Choroid plexus epithelial cell (primary cell): ENCODE measurements around the gene BPI.
A peak's percentile ranks its signal among the peaks of the same experiment; 100 is the strongest.

Experiments used
- DNase-seq: peaks from one replicate; pipeline ENCODE4 v3.0.0-alpha.2; 2010; ENCODE audit warnings: low read depth
- H3K4me3 ChIP-seq: 2 replicates; pipeline ENCODE4 v1.5.1; 2011; ENCODE audit warnings: low read depth, mild to moderate bottlenecking, control low read depth, low read length, moderate library complexity
- CTCF ChIP-seq: conservative IDR thresholded peaks from 2 replicates; pipeline ENCODE4 v1.5.1; 2011; ENCODE audit warnings: low read depth, mild to moderate bottlenecking, control low read depth, inconsistent platforms, low read length, moderate library complexity

The BPI gene

GRCh38 chr20:38295811-38296210 lies 8.1 kb upstream of the BPI start:
- no peak for TF ChIP-seq CTCF
- no peak for DNase-seq

GRCh38 chr20:38296433-38296832 lies 7.5 kb upstream of the BPI start:
- no peak overlapping the region for H3K4me3 ChIP-seq
- TF ChIP-seq CTCF, result no peak

More at GRCh38 chr20:38295811-38296210, 8.1 kb upstream of the BPI start:
- no peak overlapping the region for H3K4me3 ChIP-seq

GRCh38 chr20:38297916-38298674 lies 5.9 kb upstream of the BPI start:
- no peak for DNase-seq
- no peak for TF ChIP-seq CTCF
- no peak overlapping the region for H3K4me3 ChIP-seq

More at GRCh38 chr20:38296433-38296832, 7.5 kb upstream of the BPI start:
- peak; percentile 34 for DNase-seq

- DNase-seq, result peak; percentile 85
- TF ChIP-seq CTCF, result no peak
- no peak overlapping the region for H3K4me3 ChIP-seq
These were observed 5.1 kb upstream of the BPI start for GRCh38 chr20:38298768-38299288.

- no peak for TF ChIP-seq CTCF
- no peak overlapping the region for H3K4me3 ChIP-seq
- DNase-seq, result no peak
These were observed 4.0 kb upstream of the BPI start for GRCh38 chr20:38299963-38300362.

GRCh38 chr20:38300438-38300837 lies 3.5 kb upstream of the BPI start:
- no peak overlapping the region for H3K4me3 ChIP-seq
- DNase-seq, result no peak

More at GRCh38 chr20:38300438-38300837, 3.5 kb upstream of the BPI start:
- TF ChIP-seq CTCF, result no peak
